ENCODE measurements around the gene UBASH3A. TPM values are rescaled to one million over a fixed set of nuclear protein-coding genes. Genes with fewer than 3 reads are reported as not detected.

UBASH3A gene
- total RNA-seq, 1 donor from 2014 or later, result not detected

GRCh38 chr21:42427809-42428419 lies 24.2 kb downstream of the UBASH3A start:
- DNase-seq (ENCODE audit: low read depth), result no peak

DNA sequence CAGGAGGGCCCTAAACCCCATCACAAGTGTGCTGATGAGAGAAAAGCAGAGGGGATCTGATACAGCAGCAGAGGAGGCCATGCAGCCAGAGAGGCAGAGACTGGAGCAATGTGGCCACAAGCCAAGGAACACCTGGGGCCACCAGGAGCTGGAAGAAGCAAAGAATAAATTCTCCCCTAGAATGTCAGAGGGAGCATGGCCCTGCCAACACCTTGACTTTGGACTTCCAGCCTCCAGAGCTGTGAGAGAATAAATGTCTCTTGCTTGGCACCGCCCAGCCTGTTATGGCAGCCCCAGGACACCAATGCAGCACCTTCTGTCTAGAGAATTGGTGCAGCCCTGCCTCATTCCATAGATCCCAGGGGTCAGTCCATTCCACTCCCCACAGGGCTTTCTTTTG lies 25.3 kb downstream of the UBASH3A start:
- no peak for DNase-seq (ENCODE audit: low read depth)

- no peak for DNase-seq (ENCODE audit: low read depth)
Observed at GRCh38 chr21:42429856-42430255, 26.2 kb downstream of the UBASH3A start.

GRCh38 chr21:42430521-42430920 lies 26.8 kb downstream of the UBASH3A start:
- no peak for DNase-seq (ENCODE audit: low read depth)

GRCh38 chr21:42431196-42431595 lies 27.5 kb downstream of the UBASH3A start:
- no peak for DNase-seq (ENCODE audit: low read depth)

DNA sequence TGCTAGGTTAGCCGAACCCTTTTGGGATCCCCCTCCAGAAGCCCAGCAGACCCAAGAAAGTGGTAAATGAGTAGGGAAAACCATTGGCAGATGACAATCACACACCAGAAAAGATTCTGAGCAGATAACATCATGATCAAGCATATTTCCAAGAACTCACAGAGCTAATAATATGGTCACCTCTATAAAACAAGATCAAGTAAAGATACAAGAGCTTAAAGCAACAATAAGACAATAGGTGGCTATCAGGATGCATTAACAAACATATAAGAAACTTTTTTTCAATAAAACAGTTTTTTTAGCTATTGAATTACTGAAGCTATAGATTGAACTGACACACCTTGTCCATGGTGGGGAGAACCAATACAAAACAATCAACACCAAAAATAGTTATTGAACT lies 29.0 kb downstream of the UBASH3A start:
- no peak for DNase-seq (ENCODE audit: low read depth)

GRCh38 chr21:42433946-42434551 lies 30.3 kb downstream of the UBASH3A start:
- no peak for DNase-seq (ENCODE audit: low read depth)

GRCh38 chr21:42434884-42435283 lies 31.2 kb downstream of the UBASH3A start:
- no peak for DNase-seq (ENCODE audit: low read depth)

DNA sequence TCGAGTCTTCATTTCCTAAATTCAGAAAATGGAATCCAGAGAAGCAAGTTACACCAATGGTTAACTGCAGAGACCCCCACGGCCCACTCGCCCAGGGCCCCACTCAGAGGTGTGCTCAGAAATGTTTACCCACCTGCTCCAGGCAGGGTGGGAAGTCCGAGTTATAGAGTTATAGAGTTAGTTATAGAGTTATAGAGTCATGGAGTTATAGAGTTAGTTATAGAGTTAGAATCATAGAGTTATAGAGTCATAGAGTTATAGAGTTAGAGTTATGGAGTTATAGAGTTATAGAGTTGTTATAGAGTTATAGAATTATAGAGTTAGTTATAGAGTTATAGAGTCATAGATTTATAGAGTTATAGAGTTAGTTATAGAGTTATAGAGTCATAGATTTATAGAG lies 31.7 kb downstream of the UBASH3A start:
- no peak for DNase-seq (ENCODE audit: low read depth)

GRCh38 chr21:42435833-42436232 lies 32.1 kb downstream of the UBASH3A start:
- no peak for DNase-seq (ENCODE audit: low read depth)

DNA sequence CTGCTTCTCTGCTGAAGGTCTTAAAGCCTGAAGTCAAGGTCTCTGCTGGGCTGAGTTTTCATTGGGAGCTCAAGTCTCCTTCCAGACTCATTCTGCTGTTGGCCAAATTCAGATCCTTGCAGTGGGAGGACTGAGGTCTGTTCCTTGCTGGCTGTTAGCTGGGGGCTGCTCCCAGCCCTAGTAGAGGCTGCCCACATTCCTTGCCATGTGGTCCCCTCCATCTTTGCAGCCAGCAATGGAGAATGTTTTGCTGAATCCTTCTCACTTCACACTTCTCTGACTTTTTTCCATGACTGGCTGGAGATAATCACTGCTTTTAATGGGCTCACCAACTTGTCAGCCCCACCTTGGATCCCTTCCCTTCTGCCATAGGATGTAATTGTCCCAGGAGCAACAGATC lies 33.2 kb downstream of the UBASH3A start:
- DNase-seq (ENCODE audit: low read depth), result no peak

GRCh38 chr21:42437786-42438185 lies 34.1 kb downstream of the UBASH3A start:
- peak; percentile 1 for DNase-seq (ENCODE audit: low read depth)

DNA sequence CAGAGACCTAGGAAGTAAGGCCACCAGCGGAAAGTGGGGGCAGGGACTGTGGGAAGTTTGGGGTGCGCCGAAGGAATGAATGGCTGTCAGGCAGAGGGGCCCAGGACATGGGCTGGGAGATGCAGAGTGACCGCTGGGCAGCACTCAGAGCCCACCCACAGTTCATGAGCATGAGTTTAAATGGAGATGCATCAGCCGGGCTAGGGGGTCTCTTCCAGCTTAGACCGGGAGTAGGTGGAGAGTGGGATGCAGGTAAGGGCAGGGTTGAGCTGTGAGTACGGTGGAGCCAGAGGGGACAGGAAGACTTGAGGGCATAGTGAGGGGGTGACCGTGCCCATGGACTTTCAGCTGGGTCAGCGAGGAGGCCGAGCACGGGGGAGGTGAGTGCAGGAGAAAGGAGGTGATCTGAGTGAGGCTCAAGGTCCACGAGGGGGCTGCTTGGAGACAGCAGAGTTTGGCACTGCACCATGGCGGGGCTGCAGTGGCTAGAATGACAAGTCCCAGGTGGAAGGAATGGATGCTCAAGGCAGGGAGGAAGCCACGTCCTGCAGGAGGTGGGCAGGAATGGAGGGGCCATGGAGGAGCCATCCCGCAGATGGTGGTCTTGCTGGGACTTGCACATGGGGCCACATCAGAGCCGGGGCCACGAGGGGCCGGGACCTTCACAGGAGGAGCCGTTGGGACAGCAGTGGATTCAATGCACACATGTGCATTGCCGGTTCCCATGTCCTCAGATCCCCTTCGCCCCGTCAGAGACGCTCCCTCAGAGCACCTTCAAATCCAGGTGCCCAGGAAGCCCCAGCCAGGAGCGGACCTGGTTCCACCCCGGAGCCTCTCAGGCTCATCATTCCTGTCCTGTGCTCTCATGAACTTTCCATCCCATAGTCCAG lies 34.9 kb downstream of the UBASH3A start:
- no peak for DNase-seq (ENCODE audit: low read depth)

DNA sequence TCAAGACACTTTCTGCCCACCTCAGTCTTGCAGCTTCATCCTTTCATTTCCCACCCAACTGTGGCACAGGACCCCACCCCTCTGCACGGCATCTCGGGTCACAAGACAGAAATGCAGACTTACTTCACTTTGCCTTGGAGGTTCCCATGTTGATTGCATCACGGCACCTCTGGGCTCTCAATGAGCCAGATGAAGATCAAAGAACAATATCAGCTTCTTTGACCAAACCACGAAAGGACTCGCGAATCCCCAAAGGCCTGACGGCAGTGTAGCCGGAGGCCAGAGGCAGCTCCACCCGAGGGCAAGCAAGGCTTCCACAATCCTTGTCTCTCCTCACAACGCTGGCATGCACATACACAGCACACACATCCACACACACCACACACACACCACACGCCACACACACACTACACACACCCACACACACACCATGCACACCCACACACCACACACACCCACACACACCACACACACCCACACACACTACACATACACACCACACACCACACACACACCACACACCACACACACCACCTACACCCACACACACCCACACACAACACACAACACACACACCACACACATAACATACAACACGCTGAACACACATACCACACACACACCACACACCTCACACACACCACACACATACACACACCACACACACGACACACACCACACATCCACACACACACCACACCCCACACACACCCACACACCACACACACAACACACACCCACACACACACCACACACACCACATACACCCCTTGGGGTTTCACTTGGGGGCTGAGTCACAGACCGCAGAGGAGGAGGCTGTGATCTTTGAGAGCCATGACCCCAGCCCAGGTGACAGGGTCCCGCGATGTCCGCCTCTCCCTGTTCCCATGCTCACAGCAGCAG lies 35.8 kb downstream of the UBASH3A start:
- no peak for DNase-seq (ENCODE audit: low read depth)

DNA sequence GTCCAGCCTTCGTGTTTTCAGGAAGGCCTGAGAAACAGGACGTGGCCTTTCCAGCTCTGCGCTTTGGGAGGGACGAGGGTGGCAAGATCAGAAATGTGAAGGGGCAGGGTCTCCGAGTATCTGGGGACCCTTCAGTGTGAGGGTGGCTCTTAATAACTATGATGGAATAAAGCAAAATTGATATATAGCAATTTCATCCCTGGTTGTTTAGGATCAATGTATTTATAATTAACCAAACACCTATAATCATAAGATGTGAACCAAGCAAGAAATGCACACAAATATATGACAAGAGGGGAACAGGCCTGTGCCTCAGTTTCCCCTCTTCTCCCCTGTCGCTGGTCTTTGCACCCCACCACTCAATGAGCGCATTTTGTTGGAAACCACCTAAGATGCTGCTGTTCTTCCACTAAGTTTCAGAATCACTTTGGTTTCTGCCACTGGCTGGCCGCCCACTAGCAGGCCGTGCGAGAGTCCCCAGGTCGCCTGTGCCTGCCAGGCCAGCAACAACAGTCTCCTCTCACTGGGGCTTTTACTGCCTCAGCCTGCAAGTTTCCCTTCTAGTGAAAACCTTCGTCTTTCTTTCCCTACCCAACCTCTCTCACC lies 36.6 kb downstream of the UBASH3A start:
- no peak for DNase-seq (ENCODE audit: low read depth)

DNA sequence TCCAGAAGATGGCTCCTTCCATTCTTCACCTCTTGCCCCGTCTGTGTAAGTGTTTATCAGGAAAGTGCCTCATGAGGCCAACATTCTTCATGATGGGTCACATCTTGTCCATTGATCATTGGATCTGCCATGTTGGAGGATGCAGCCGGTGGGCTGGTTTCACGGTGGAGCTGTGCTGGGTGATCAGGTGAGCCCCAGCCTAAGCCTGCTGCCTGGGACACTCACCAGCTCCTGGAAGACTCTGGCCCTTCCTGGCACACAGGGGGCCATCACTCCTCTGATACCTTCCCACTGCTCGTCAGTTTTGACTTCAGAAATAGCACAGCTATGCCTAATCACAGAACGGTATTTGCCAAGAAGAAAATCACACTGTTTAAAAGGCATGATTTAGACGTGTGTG lies 38.3 kb downstream of the UBASH3A start:
- no peak for DNase-seq (ENCODE audit: low read depth)

DNA sequence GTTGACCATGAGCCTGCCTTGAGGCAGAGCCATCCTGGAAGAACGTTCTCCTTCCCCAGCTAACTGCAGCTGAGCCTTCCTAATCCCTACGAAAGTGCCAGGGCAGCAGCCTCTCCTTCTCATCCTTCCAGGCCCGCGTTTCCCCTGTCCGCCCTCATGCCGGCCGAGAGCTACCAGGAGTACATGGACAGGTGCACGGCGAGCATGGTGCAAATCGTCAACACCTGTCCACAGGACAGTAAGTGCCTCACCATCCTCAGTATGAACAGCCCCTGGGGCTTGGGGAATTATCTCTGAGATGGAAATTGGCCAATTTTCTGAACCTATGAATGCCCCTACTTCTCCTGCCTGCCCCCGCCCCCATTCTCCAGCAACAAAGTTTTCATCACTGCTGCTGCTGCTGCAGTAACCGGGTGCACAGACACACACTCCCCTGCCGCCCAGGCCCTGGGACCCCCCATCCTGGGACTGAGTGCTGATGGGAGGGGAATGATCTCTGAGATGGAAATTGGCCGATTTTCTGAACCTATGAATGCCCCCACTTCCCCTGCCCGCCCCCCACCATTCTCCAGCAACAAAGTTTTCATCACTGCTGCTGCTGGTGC lies 39.6 kb downstream of the UBASH3A start:
- no peak for DNase-seq (ENCODE audit: low read depth)

- DNase-seq (ENCODE audit: low read depth), result no peak
Observed at GRCh38 chr21:42443876-42444744, 40.4 kb downstream of the UBASH3A start.

GRCh38 chr21:42444745-42445059 lies 41.0 kb downstream of the UBASH3A start:
- no peak for DNase-seq (ENCODE audit: low read depth)

GRCh38 chr21:42445311-42445710 lies 41.6 kb downstream of the UBASH3A start:
- DNase-seq (ENCODE audit: low read depth), result no peak

Measured in myocyte (in vitro differentiated cells).